Heart right ventricle (tissue), 16 donors: ENCODE data around the gene CPT1C. TPM values are rescaled to one million over a fixed set of nuclear protein-coding genes. Genes with fewer than 3 reads are reported as not detected.
A peak's percentile ranks its signal among the peaks of the same experiment; 100 is the strongest.

Experiments used
- ATAC-seq, 8 donors: fragments of 200-7000 bp; cut with Tn5 transposase; one replicate each; pipeline ENCODE4 v1.9.1; 2020; ENCODE audit warnings: mild to moderate bottlenecking in 8 of 8, moderate library complexity in 8 of 8, moderate number of reproducible peaks in 1 of 8
- DNase-seq, 2 donors: peaks; one replicate each; pipeline ENCODE4 v3.0.0-alpha.2; 2020
- H3K27ac ChIP-seq, 10 donors: fragments of 200-600 bp; sonication (generic) in 2 of 10; one replicate each; pipeline versions ENCODE4 v1.5.0 to v1.8.0; 2020 to 2022; ENCODE audit warnings: mild to moderate bottlenecking in 3 of 10
- H3K27me3 ChIP-seq, 7 donors: fragments of 200-600 bp; one replicate each; pipeline ENCODE4 v1.8.0; 2021 to 2022; ENCODE audit warnings: mild to moderate bottlenecking in 2 of 7
- H3K36me3 ChIP-seq, 9 donors: fragments of 200-600 bp; sonication (generic) in 1 of 9; one replicate each; pipeline versions ENCODE4 v1.5.0 to v1.8.0; 2020 to 2022; ENCODE audit warnings: mild to moderate bottlenecking in 2 of 9
- H3K4me1 ChIP-seq, 9 donors: fragments of 200-600 bp; sonication (generic) in 1 of 9; one replicate each; pipeline versions ENCODE4 v1.5.0 to v1.8.0; 2020 to 2022; ENCODE audit warnings: mild to moderate bottlenecking in 4 of 9
- H3K4me3 ChIP-seq, 10 donors: fragments of 200-600 bp; sonication (generic) in 2 of 10; one replicate each; pipeline versions ENCODE4 v1.5.0 to v1.8.0; 2020 to 2022; ENCODE audit warnings: mild to moderate bottlenecking in 7 of 10, moderate library complexity in 2 of 10
- H3K9me3 ChIP-seq, 11 donors: fragments of 200-600 bp in 10 of 11; sonication (generic) in 2 of 11; one replicate each; pipeline versions ENCODE4 v1.5.0 to v1.8.0; 2013 to 2022; ENCODE audit warnings: mild to moderate bottlenecking in 2 of 11, control low read depth in 1 of 11, moderate library complexity in 1 of 11
- CTCF ChIP-seq, 9 donors: fragments of 200-600 bp; sonication (generic) in 2 of 9; IDR thresholded peaks; one replicate each; pipeline versions ENCODE4 v1.5.0 to v1.8.0; 2021 to 2022; ENCODE audit warnings: antibody characterized with exemption in 9 of 9, mild to moderate bottlenecking in 5 of 9, moderate library complexity in 1 of 9
- WGBS, 2 donors: extraction: QIAGEN DNeasy Blood & Tissue Kit; methylation state at CpG; one replicate each; pipeline ENCODE4 v1.1.7; 2013; ENCODE audit warnings: inconsistent platforms in 1 of 2; 5-methylcytosine and 5-hydroxymethylcytosine counted together
- intact Hi-C, 10 donors: fragments of 100-400 bp; cut with DNase I; formaldehyde crosslinking; loops; one replicate each; pipeline versions ENCODE4 v1.11.1 to v1.14.2; 2022
- polyA plus RNA-seq, 2 donors: library from polyadenylated mRNA; stranded (reverse); fragments of 200-250 nt; gene quantifications; one replicate each; pipeline ENCODE4 v1.2.3, GENCODE V29; 2013
- total RNA-seq, 10 donors: library from RNA; stranded (reverse); fragmentation: NEBNext Ultra II Directional in 3 of 10; extraction: Animal tissue kit (Norgen Biotek cat#: 25700) in 3 of 10; gene quantifications; one replicate each; pipeline versions ENCODE4 v1.2.1 to v1.2.4, GENCODE V29; 2021 to 2023
- donor health status: Arrhythmogenic right ventricular cardiomyopathy.
- donor health status: ischemic (EF 13 %, LVEDD 7.1; RV severe dilation, severe dysfunction).
- donor health status: healthy with polysubstance abuse.
- donor health status: DM: no; HTN: yes; CAD: no.
- donor health status: DM: no; HTN: no; CAD: no.
- donor health status: ischemic (EF 25% LVEDD 6.9; RV normal size, moderate dysfunction).
- donor health status: ischemic (EF 25% LVEDD 5.7; RV mildly dilated, moderate dysfunction).
- donor health status: healthy.
- donor health status: DM: yes; HTN: yes; CAD: no.
- donor health status: Ischemic cardiomyopathy.
- donor health status: ischemic (EF 35%, LVEDD 5.7; RV mildly dilated, moderate dysfunction).
- donor health status: nonischemic (EF 11% LVEDD 7.7; RV severe dilation, severe dysfunction).
- donor health status: DM: yes; HTN: yes; CAD: no.
- donor health status: PGD.
- donor health status: ischemic (EF 29% LVEDD 5.4; RV normal size, mild dysfunction).
- donor health status: nonischemic (EF 23%, LVEDD 6.1; RV moderate dilation, normal function).

Gene CPT1C
- total and polyA plus RNA-seq, 12 donors, result 1.4 to 10.7 (median 2.3) TPM

- Histone ChIP-seq H3K36me3 (peaks cover 0 to 10% (median 4%) of the 10 kb centered on the region in 9 donors), H3K9me3 (no peaks in the 10 kb centered on the region), H3K4me1 (peaks cover 17 to 54% (median 46%) of the 10 kb centered on the region in 9 donors), H3K4me3 (peak overlapping the region in 9 of 10 donors; percentile 9 to 92 (median 50)), H3K27me3 (no peaks in the 10 kb centered on the region), H3K27ac (peak overlapping the region; percentile 73 to 99 (median 90))
- DNase-seq (peak; percentile 80 to 92), ATAC-seq (peak; percentile 32 to 63 (median 49))
- intact Hi-C loops, result loop anchor here in 8 of 10 donors (1.0 to 10.0 kb wide), 13 partner anchors 31 to 224 kb away; partner anchors contain the start of genes PRR12 (in 3 of the 8), RRAS (in 3 of the 8), NOSIP (in 2 of the 8) and PRRG2 (in 2 of the 8)
- TF ChIP-seq CTCF (IDR thresholded peaks at IDR 0.05), result no peak
- 1 to 2% methylated on average over 27 of the region's 27 CpGs for WGBS, 2 donors
Measured at GRCh38 chr19:49676136-49676783, 14.7 kb upstream of the CPT1C start.

DNA sequence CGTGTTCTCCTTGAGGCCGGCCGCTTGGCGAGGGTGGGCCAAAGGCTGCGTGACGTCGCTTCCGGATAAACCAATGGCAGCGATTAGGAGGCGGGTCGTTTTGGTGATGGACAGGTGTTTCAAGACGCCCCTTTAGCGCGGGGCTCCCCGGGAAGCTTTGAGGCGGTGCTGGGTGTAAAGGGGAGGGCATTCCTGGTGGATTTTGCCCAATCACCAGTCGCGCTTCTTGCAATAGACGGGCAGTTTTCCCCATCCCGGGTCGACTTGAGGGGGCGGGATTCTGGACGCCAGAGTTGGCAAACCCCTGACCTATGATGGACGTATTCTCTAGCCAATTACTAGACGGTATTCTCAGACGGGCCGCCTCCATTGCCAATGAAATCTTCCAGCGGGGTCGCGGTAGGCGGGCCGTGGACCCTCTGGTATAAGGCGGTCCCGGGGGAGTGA lies 14.1 kb upstream of the CPT1C start:
- Histone ChIP-seq H3K9me3 (no peaks in the 10 kb centered on the region), H3K27ac (peak overlapping the region; percentile 92 to 99 (median 97)), H3K36me3 (peaks cover 0 to 15% (median 9%) of the 10 kb centered on the region in 9 donors), H3K4me3 (peak overlapping the region; percentile 89 to 100 (median 98)), H3K4me1 (peaks cover 17 to 60% (median 49%) of the 10 kb centered on the region in 9 donors), H3K27me3 (no peaks in the 10 kb centered on the region)
- WGBS, 2 donors, result 0% methylated on average over 34 of the region's 34 CpGs
- TF ChIP-seq CTCF (IDR thresholded peaks at IDR 0.05), result no peak
- ATAC-seq (peak; percentile 85 to 93 (median 90)), DNase-seq (peak; percentile 99 to 100)
- intact Hi-C loops, result loop anchor here in 8 of 10 donors (1.0 to 10.0 kb wide), 13 partner anchors 32 to 225 kb away; partner anchors contain the start of genes PRR12 (in 3 of the 8), RRAS (in 3 of the 8), NOSIP (in 2 of the 8) and PRRG2 (in 2 of the 8)

DNA sequence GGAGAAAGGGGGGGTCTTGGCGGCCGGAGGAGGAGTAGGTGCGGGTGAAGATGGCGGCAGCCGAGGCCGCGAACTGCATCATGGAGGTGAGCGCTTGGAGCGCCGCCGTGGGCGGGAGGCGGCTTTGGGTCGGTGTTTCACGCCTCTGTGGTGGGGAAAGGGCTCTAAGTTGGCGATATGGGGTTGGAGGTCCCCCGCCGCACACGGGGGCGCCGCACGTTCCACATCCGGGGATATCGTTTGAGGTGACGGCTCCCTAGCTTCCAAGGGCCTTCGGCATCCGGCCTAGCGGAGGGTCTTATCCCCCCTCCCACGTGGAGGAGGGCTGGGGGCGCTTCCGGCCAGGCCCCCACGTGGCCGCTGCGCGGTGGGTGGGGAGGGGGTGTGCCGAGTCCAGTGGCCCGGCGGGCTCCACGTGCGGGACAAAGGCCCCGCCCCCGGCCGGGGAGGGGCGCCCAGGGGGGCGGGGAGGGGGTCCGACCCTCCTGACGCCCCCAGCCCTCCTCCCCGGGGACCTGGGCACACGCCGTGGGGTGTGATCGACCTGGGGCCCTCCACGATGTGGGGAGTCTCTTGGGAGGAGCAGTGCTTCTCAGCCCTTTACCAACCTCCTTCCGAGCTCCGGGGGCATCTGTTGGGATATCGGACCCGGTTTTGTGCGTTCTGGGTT lies 13.6 kb upstream of the CPT1C start, which contains the start of gene PRMT1:
PRMT1 (plus strand) TSS at position 41 of the 670 bp plus-strand sequence; CDS start at position 51, 10 bp downstream.
- DNase-seq (peak in 1 of 2 donors; percentile 55), ATAC-seq (peak in 3 of 8 donors; percentile 13 to 36 (median 15))
- H3K4me1 ChIP-seq, result peaks cover 17 to 60% (median 46%) of the 10 kb centered on the region in 9 donors
- no peaks in the 10 kb centered on the region for H3K9me3 ChIP-seq
- intact Hi-C loops, result loop anchor here in 7 of 10 donors (2.0 to 10.0 kb wide), 11 partner anchors 37 to 225 kb away; partner anchors contain the start of genes PRR12 (in 3 of the 7), NOSIP (in 2 of the 7), PRRG2 (in 2 of the 7) and AKT1S1 (in 1 of the 7)
- WGBS, 2 donors, result 0% methylated on average over 54 to 57 of the region's 57 CpGs
- no peak for TF ChIP-seq CTCF (IDR thresholded peaks at IDR 0.05)
- H3K27me3 ChIP-seq, result no peaks in the 10 kb centered on the region
- peak within 1 kb of the TSS; percentile 92 to 99 (median 97) for H3K27ac ChIP-seq
- H3K36me3 ChIP-seq, result peaks cover 3 to 21% (median 15%) of the 10 kb centered on the region in 9 donors
- H3K4me3 ChIP-seq, result peak within 1 kb of the TSS; percentile 89 to 100 (median 98)
